H1 (cell line): ENCODE data around the gene CACNG3.

Experiments
- BCL11A ChIP-seq, 2 experiments: IDR thresholded peaks; one replicate each; pipeline ENCODE4 v1.6.1; 2011; ENCODE audit warnings: low read depth in 2 of 2, low read length in 2 of 2, mild to moderate bottlenecking in 2 of 2
- CBX5 ChIP-seq: fragments of 300-800, 300-1000 bp; sonication (generic); IDR thresholded peaks from 2 replicates; pipeline ENCODE4 v1.7.1; 2016; ENCODE audit warnings: antibody characterized with exemption, low read length, low read depth
- CHD7 ChIP-seq: fragments of 300-600 bp; sonication (generic); IDR thresholded peaks from 2 replicates; pipeline ENCODE4 v1.7.1; 2012; ENCODE audit warnings: low read length, moderate library complexity, mild to moderate bottlenecking, inconsistent platforms; ENCODE audit not compliant: insufficient replicate concordance
- CTCF ChIP-seq, 3 experiments: IDR thresholded peaks; 1 replicate in 2 of 3; 2 replicates in 1 of 3; pipeline versions ENCODE4 v1.5.1 to v1.6.1; 2011; ENCODE audit warnings: low read length in 3 of 3, mild to moderate bottlenecking in 3 of 3, inconsistent platforms in 2 of 3, low read depth in 1 of 3, moderate library complexity in 1 of 3; ENCODE audit not compliant: insufficient read depth in 1 of 3; ENCODE audit errors: control extremely low read depth in 1 of 3
- JUND ChIP-seq: IDR thresholded peaks from 2 replicates; pipeline ENCODE4 v1.6.1; 2011; ENCODE audit warnings: mild to moderate bottlenecking, improper control_type of control experiment, low read length
- MAFK ChIP-seq: IDR thresholded peaks from 2 replicates; pipeline ENCODE4 v1.6.1; 2012; ENCODE audit warnings: low read depth, mild to moderate bottlenecking, improper control_type of control experiment, low read length
- POLR2AphosphoS5 ChIP-seq: IDR thresholded peaks from 2 replicates; pipeline ENCODE4 v1.6.1; 2011; ENCODE audit warnings: low read depth, low read length
- RAD21 ChIP-seq, 2 experiments: IDR thresholded peaks in 1 of 2; conservative IDR thresholded peaks in 1 of 2; 2 replicates each; pipeline ENCODE4 v1.6.1; 2011; ENCODE audit warnings: low read depth in 2 of 2, low read length in 2 of 2, improper control_type of control experiment in 1 of 2, inconsistent platforms in 1 of 2, mild to moderate bottlenecking in 1 of 2, moderate library complexity in 1 of 2
- RNF2 ChIP-seq: fragments of 200-900, 300-1000 bp; sonication (generic); IDR thresholded peaks from 2 replicates; pipeline ENCODE4 v1.7.1; 2016; ENCODE audit warnings: borderline replicate concordance, low read depth, mild to moderate bottlenecking, antibody characterized with exemption, low read length; ENCODE audit not compliant: poor library complexity, severe bottlenecking; ENCODE audit errors: missing control alignments
- TAF1 ChIP-seq: IDR thresholded peaks from 2 replicates; pipeline ENCODE4 v1.6.1; 2011; ENCODE audit warnings: mild to moderate bottlenecking, low read depth, low read length
- TCF12 ChIP-seq: IDR thresholded peaks from 2 replicates; pipeline ENCODE4 v1.6.1; 2011; ENCODE audit warnings: low read depth, mild to moderate bottlenecking, low read length
- YY1 ChIP-seq: IDR thresholded peaks from 2 replicates; pipeline ENCODE4 v1.6.1; 2011; ENCODE audit warnings: low read depth, mild to moderate bottlenecking, low read length
- ZNF274 ChIP-seq: IDR thresholded peaks from 2 replicates; pipeline ENCODE4 v1.7.0; 2012; ENCODE audit warnings: low read length, borderline replicate concordance; ENCODE audit errors: extremely low read depth

GRCh38 chr16:24360936-24361335 lies 104.8 kb downstream of the CACNG3 start:
- no peak for TF ChIP-seq CTCF (IDR thresholded peaks at IDR 0.05; ENCODE audit: control extremely low read depth in 1 of 3, insufficient read depth in 1 of 3, low read depth in 1 of 3, low read length in 3 of 3)
- no peak for TF ChIP-seq ZNF274
- no peak for TF ChIP-seq CHD7
- no peak for TF ChIP-seq CBX5
- no peak for TF ChIP-seq JUND
- TF ChIP-seq RAD21 (IDR thresholded peaks at IDR 0.05 in 1 of 2, conservative IDR thresholded peaks at IDR 0.05 in 1 of 2; ENCODE audit: low read depth in 2 of 2, low read length in 2 of 2) = no peak
- TF ChIP-seq TCF12 = no peak
- no peak for TF ChIP-seq RNF2
- no peak for TF ChIP-seq TAF1
- TF ChIP-seq BCL11A (IDR thresholded peaks at IDR 0.05; ENCODE audit: low read depth in 2 of 2, low read length in 2 of 2) = no peak
- TF ChIP-seq YY1 = no peak
- no peak for TF ChIP-seq POLR2AphosphoS5
- no peak for TF ChIP-seq MAFK
